Right cardiac atrium (tissue), 5 donors: ENCODE data around the gene NDUFA11. TPM values are rescaled to one million over a fixed set of nuclear protein-coding genes. Genes with fewer than 3 reads are reported as not detected.
"Not testable (repeated sequence)": the region's sequence is repeated elsewhere in the genome, so short reads cannot be mapped to it uniquely, and the experiment has no call there.

Source experiments
- ATAC-seq, 2 donors: fragments of 200-7000 bp; cut with Tn5 transposase; one replicate each; pipeline versions ENCODE4 v1.8.0 to v1.9.1; 2020; ENCODE audit warnings: moderate library complexity in 2 of 2, mild to moderate bottlenecking in 1 of 2
- DNase-seq, 3 donors: peaks; one replicate each; pipeline ENCODE4 v3.0.0-alpha.2; 2020
- H3K27ac ChIP-seq: one replicate; pipeline ENCODE4 v1.5.1; 2013; ENCODE audit warnings: mild to moderate bottlenecking, low read length, control low read depth, moderate library complexity
- H3K27me3 ChIP-seq: one replicate; pipeline ENCODE4 v1.6.1; 2013; ENCODE audit not compliant: control insufficient read depth, insufficient read depth
- H3K4me1 ChIP-seq: one replicate; pipeline ENCODE4 v1.6.1; 2013; ENCODE audit warnings: low read length; ENCODE audit not compliant: control insufficient read depth, insufficient read depth
- H3K4me3 ChIP-seq: one replicate; pipeline ENCODE4 v1.5.1; 2013; ENCODE audit warnings: low read length, control low read depth
- H3K9me3 ChIP-seq: one replicate; pipeline ENCODE4 v1.6.1; 2013; ENCODE audit warnings: low read length; ENCODE audit not compliant: control insufficient read depth
- WGBS: extraction: QIAGEN DNeasy Blood & Tissue Kit; methylation state at CpG from one replicate; pipeline ENCODE4 v1.1.7; 2013; 5-methylcytosine and 5-hydroxymethylcytosine counted together
- intact Hi-C, 4 donors: fragments of 100-400 bp; cut with DNase I; formaldehyde crosslinking; loops; one replicate each; pipeline versions ENCODE4 v1.11.0 to v1.14.0; 2022 to 2023
- polyA plus RNA-seq: library from polyadenylated mRNA; stranded (reverse); fragments of 200-250 nt; gene quantifications from one replicate; pipeline ENCODE4 v1.2.3, GENCODE V29; 2013
- total RNA-seq, 4 donors: library from RNA; stranded (reverse); fragmentation: NEBNext Ultra II Directional; extraction: Animal tissue kit (Norgen Biotek cat#: 25700); gene quantifications; one replicate each; pipeline ENCODE4 v1.2.1, GENCODE V29; 2021
- donor health status: healthy with polysubstance abuse.
- donor health status: DM: no; HTN: yes; CAD: no.
- donor health status: DM: no; HTN: no; CAD: no.
- donor health status: DM: no; HTN: yes; CAD: no; lungs with severe emphysema.
- donor health status: DM: yes; HTN: yes; CAD: no.

Gene NDUFA11
- total and polyA plus RNA-seq, 5 donors = 515 to 1,214 (median 646) TPM

DNA sequence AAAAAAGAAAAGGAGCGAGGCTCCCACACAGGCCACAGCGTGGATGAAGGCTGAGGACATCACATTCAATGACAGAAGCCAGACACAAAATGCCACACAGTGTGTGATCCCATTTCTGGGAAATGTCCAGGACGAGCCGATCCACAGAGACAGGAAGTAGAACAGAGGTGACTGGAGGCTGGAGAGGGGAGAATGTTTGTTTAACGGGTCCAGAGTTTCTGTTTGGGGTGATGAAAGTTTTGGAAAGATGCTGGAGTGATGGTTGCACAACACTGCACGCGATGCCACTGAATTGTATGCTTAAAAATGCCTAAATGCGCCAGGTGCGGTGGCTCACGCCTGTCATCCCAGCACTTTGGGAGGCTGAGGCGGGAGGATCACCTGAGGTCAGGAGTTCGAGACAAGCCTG lies 32.6 kb downstream of the NDUFA11 start:
- H3K27ac ChIP-seq = no peak overlapping the region
- H3K9me3 ChIP-seq = no peaks in the 10 kb centered on the region
- peak in 1 of 3 donors; percentile 1 for DNase-seq
- intact Hi-C loops = no loop called here
- H3K4me1 ChIP-seq = no peaks in the 10 kb centered on the region
- ATAC-seq = no peak
- H3K4me3 ChIP-seq = no peak overlapping the region
- WGBS = 71% methylated on average over 12 of the region's 12 CpGs
- no peaks in the 10 kb centered on the region for H3K27me3 ChIP-seq

DNA sequence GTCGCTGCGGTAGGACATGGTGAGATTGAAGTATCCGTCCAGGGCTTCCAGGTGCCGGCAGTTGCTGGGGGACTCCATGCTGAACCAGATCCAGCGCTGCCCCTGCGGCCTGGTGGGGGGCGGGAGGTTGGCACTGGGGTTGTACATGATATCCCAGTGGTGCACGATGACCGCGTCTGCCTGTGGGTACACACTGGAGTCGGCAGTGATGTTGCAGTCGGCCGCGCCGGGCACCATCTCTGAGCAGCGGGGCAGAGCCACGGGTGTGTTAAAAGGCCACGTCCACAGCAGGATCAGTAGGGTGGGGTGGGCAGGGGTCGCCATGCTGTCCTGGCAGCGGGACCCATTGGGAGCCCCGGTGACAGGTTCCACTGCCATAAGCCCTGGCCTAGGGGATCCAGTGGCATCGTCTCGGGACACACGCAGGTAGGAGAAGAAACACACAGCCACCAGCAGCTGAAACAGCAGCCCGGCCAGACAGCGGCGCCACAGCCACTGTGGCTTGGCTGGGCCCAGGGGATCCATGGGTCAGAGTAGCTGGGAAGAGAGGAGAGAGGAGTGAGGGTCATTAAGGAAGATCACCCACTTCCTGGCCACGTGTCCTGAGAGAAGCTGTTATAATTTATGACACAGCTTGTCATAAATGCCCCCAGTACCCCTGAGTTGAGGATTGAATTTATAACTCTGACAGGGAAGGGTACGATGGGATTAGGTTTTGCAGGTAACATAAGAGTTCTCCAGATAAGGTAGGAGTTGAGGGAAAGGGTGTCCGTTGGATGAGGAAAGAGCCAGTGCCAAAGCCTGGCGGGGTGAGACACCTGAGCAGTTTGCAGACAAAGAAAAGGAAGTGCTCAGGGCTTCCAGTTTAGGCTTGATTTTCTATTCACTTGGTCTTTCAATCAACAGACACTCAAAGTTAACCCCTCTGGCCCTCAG lies 36.1 kb downstream of the NDUFA11 start:
- intact Hi-C loops = no loop called here
- Histone ChIP-seq H3K9me3 (no peaks in the 10 kb centered on the region), H3K27ac (no peak overlapping the region), H3K27me3 (no peaks in the 10 kb centered on the region), H3K4me3 (no peak overlapping the region), H3K4me1 (no peaks in the 10 kb centered on the region)
- ATAC-seq = peak in 1 of 2 donors; percentile 34
- 83% methylated on average over 31 of the region's 31 CpGs for WGBS
- DNase-seq = no peak

DNA sequence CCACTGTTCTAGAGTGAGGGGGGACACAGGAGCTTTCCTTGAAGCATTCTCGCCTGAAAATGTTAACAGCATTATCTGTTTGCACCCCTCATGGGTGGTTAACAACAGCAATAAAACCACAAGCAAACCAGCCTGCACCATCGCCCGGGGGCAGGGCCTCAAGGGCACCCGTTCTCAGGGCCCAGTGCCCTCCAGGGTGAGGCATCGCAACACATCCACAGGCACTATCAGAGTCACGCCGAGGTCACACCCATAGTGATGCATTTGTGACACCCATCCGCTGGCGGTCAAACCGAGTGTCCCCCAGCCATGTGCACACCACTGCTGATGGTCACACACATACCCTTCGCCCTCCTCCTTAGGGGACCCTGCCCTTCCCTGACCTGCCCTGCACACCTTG lies 37.8 kb downstream of the NDUFA11 start:
- intact Hi-C loops = no loop called here

DNA sequence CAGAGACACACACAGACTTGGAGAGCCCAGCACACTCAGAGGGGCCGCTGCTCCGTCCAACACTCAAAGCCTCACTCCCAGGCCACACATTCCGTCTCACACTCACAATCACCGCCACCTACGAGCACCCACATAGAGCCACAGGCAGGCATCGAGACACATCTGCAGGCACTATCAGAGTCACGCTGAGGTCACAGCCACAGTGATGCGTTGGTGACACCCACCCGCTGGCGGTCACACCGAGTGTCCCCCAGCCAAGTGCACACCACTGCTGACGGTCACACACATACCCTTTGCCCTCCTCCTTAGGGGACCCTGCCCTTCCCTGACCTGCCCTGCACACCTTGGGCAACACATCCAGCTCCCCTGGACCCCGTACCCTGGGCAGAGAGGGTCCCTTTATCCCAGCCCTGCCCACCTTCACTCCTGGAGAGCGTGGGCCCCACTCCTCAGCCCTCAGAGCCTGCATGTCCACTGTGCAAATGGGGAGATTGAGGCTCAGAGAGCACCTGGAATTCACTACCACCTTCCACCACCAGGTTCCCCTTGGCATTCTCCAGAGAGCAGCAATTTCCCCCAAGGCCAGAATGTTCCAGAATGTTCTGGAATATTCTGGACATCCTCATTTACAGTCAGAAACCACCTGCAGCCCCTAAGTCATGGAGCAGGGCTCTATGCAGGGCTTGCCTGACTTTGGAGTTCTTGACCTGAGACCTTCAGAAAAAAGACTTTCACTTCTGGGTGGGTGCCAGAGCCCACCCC lies 38.7 kb downstream of the NDUFA11 start:
- H3K27me3 ChIP-seq = no peaks in the 10 kb centered on the region
- no peaks in the 10 kb centered on the region for H3K4me1 ChIP-seq
- H3K4me3 ChIP-seq = no peak overlapping the region
- no peak overlapping the region for H3K27ac ChIP-seq
- DNase-seq (no peak), ATAC-seq (no peak)
- intact Hi-C loops = no loop called here
- WGBS = 72% methylated on average over 14 of the region's 14 CpGs
- H3K9me3 ChIP-seq = no peaks in the 10 kb centered on the region

More for the DNA sequence above, 37.8 kb downstream of the NDUFA11 start:
- Histone ChIP-seq H3K27ac (no peak overlapping the region), H3K9me3 (no peaks in the 10 kb centered on the region), H3K4me3 (no peak overlapping the region), H3K4me1 (no peaks in the 10 kb centered on the region), H3K27me3 (no peaks in the 10 kb centered on the region)
- ATAC-seq = no peak
- WGBS = 76% methylated on average over 11 of the region's 11 CpGs
- no peak for DNase-seq

DNA sequence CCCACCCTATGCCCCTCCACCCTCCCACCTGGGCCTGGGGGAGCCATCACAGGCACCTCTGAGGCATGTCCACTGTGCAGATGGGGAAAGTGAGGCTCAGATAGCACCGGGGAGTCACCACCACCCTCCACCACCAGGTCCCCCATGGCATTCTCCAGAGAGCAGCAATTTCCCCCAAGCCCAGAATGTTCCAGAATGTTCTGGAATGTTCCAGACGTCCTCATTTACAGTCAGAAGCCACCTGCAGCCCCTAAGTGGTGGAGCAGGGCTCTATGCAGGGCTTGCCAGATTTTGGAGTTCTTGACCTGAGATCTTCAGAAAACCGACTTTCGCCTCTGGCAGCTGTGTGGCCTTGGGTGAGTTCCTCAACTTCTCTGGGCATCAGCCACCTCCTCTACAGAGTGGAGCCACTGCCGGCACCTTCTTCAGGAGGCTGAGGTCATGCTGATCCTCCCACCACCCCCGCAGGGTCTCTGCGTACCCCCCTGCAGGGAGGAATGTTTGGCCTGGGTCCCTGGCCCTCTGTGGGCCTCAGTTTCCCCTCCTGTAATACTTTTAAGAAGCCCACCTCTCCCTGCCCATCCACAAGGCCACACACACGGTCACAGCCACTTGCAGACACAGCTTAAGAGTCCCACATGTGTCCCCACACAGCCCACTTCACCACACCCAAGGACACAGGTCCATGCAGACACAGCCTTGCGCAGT lies 39.4 kb downstream of the NDUFA11 start:
- no peaks in the 10 kb centered on the region for H3K27me3 ChIP-seq
- no peak for ATAC-seq
- H3K9me3 ChIP-seq = no peaks in the 10 kb centered on the region

DNA sequence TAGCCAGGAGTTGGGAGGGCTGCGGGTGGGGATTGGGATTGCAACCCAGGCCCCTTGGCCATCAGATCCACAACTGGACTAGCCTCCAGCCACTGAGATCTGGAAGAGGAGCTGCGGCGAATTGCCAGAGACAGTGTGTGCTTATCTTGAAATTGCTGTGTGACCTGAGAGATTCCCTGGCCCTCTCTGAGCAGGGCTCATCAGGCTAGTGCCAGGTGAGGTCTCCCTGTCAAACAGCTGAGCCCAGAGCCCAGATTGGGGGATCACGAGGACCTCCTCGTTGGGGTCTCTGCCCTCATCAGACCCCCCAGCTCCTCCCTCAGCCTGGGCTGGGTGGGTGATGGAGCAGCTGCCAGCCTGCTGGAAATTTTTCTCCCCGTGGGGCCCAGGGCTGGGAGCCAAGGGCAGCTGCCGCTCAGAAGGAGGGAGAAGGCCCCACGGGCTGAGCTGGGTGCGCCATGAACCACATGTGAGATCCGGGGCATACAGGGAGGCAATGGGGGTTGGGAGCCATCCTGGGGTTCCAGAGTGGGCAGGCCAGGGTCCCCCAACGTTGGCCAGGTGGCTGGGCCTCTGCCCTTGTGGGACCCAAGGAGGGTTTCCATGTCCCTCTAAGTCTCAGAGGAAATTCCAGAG lies 40.4 kb downstream of the NDUFA11 start:
- ATAC-seq = no peak
- Histone ChIP-seq H3K27me3 (no peaks in the 10 kb centered on the region), H3K4me1 (no peaks in the 10 kb centered on the region), H3K4me3 (no peak overlapping the region), H3K9me3 (no peaks in the 10 kb centered on the region), H3K27ac (no peak overlapping the region)
- DNase-seq = no peak
- intact Hi-C loops = no loop called here
- WGBS = 71% methylated on average over 11 of the region's 11 CpGs

More for the DNA sequence above, 39.4 kb downstream of the NDUFA11 start:
- H3K4me1 ChIP-seq = no peaks in the 10 kb centered on the region
- intact Hi-C loops = no loop called here
- no peak overlapping the region for H3K4me3 ChIP-seq
- H3K27ac ChIP-seq = no peak overlapping the region
- no peak for DNase-seq
- 78% methylated on average over 9 of the region's 9 CpGs for WGBS

DNA sequence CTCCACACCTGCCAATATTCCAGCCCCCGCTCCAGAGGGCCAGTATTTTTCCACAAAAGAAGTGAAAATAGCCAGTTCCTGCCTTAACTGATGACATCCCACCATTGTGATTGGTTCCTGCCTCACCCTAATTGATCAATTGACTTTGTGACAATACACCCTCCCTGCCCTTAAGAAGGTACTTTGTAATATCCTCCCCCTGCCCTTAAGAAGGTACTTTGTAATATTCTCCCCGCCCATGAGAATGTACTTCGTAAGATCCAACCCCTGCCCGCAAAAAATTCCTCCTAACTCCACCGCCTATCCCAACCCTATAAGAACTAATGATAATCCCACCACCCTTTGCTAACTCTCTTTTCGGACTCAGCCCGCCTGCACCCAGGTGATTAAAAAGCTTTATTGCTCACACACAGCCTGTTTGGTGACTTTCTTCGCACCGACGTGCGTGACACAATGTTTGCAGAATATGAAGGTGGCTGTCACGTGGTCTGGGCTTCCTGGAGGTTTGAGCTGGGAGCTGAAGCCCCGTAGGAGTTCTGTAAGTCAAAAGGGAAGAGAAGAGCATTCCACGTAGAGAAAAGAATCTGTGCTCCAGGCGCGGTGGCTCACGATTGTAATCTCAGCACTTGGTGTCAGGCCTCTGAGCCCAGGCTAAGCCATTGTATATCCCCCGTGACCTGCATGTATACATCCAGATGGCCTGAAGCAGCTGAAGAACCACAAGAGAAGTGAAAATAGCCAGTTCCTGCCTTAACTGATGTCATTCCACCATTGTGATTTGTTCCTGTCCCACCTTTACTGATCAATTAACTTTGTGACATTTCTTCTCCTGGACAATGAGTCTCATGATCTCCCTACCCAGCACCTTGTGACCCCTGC lies 46.1 kb downstream of the NDUFA11 start:
- Histone ChIP-seq H3K27ac (no peak overlapping the region), H3K4me3 (no peak overlapping the region), H3K4me1 (no peaks in the 10 kb centered on the region), H3K27me3 (no peaks in the 10 kb centered on the region), H3K9me3 (no peaks in the 10 kb centered on the region)
- no peak for ATAC-seq
- WGBS = 87% methylated on average over 18 of the region's 18 CpGs
- no peak for DNase-seq
- intact Hi-C loops = no loop called here

DNA sequence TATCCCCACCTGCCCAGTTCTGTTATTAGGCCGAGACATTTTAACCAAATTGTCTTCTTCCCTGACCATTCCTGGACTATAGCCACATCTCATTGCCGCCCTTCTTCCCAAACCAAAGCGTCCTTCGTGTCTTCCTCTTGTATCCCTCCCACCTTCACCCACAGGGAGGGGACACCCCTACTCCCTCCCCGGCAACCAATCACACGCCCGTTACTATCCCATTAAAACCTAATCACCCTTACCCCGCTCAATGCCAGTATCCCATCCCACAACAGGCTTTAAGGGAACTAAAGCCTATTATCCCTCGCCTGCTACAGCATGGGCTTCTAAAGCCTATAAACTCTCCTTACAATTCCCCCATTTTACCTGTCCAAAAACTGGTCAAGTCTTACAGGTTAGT lies 48.4 kb downstream of the NDUFA11 start:
- DNase-seq, H3K4me1 ChIP-seq, ATAC-seq, H3K27me3 ChIP-seq, H3K9me3 ChIP-seq, intact Hi-C loops, H3K27ac ChIP-seq, H3K4me3 ChIP-seq: not testable (repeated sequence)
- 80% methylated on average over 9 of the region's 9 CpGs for WGBS

DNA sequence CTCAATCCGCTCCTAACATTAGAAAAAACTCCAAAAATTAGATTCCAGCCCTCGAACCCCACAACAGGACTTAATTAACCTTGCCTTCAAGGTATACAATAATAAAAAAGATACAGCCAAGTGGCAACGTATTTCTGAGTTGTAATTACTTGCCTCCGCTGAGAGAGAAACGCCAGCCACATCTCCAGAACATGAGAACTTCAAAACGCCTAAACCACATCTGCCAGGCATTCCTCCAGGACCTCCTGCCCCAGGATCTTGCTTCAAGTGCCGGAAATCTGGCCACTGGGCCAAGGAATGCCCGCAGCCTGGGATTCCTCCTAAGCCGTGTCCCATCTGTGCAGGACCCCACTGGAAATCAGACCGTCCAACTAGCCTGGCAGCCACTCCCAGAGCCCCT lies 49.5 kb downstream of the NDUFA11 start:
- ATAC-seq, H3K4me1 ChIP-seq, H3K9me3 ChIP-seq, H3K27ac ChIP-seq, H3K27me3 ChIP-seq, H3K4me3 ChIP-seq, intact Hi-C loops, DNase-seq: not testable (repeated sequence)
- WGBS = 78% methylated on average over 10 of the region's 10 CpGs

DNA sequence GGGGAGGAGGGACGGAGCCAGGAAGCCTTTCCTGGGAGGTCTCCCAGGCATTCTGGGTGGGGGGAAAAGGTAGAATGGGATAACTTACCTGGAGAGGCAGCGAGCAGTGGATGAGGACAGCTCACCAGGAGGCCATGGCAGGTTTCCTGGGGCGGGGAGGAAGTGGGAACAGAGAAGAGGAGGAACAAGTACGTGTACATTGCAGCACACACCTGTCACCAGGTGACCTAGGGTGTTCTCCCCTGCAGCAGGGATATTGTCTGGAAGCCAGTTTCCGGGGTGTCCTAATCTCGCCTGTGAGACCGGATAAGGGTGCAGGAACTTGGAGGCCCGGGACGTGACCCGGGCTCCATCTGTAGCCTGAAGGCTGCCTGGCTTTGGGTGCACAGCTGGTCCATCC lies 52.3 kb downstream of the NDUFA11 start, which contains the start of gene FUT3:
Gene FUT3 (minus strand): TSS at position 148 of the 400 bp plus-strand sequence.
- Histone ChIP-seq H3K4me3 (no peak within 1 kb of the TSS), H3K27ac (no peak within 1 kb of the TSS), H3K4me1 (no peaks in the 10 kb centered on the region), H3K9me3 (no peaks in the 10 kb centered on the region), H3K27me3 (no peaks in the 10 kb centered on the region)
- WGBS = 68% methylated on average over 10 of the region's 10 CpGs
- intact Hi-C loops = no loop called here
- DNase-seq (no peak), ATAC-seq (peak; percentile 23 to 33)
